ENCODE measurements around the gene CDK10.
"Not testable (repeated sequence)": the region's sequence is repeated elsewhere in the genome, so short reads cannot be mapped to it uniquely, and the experiment has no call there.

Gene CDK10, protein sequence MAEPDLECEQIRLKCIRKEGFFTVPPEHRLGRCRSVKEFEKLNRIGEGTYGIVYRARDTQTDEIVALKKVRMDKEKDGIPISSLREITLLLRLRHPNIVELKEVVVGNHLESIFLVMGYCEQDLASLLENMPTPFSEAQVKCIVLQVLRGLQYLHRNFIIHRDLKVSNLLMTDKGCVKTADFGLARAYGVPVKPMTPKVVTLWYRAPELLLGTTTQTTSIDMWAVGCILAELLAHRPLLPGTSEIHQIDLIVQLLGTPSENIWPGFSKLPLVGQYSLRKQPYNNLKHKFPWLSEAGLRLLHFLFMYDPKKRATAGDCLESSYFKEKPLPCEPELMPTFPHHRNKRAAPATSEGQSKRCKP

DNA sequence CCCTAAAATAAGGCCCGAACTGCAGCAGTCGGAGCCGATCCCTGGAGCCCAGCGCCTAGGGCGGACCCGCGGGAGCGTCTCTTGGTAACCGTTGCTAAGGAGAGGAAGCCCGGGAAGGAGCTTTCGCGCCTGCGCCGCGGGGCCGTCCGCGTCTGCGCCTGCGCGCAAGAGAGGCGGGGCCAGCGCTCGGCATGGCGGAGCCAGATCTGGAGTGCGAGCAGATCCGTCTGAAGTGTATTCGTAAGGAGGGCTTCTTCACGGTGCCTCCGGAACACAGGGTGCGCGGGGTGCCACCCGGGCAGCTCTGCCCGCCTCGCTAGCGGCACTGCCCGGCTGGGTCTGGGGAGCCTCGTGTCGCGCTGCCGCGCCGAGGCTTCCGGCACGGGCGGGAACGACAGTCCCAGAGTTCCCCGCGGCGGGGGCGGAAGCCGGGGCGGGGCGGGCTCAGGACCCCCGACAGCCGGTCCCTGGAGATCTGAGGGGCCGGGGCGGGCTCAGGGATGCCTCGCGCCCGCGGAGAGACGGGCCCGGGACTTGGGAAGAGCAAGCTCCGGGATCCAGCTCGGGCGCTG lies at the start of gene CDK10:
Gene CDK10, plus strand, starts transcription at position 170 of the 572 bp plus-strand sequence. Its CDS starts 22 bp downstream, at position 192.
- peak; percentile 89 for DNase-seq

DNA sequence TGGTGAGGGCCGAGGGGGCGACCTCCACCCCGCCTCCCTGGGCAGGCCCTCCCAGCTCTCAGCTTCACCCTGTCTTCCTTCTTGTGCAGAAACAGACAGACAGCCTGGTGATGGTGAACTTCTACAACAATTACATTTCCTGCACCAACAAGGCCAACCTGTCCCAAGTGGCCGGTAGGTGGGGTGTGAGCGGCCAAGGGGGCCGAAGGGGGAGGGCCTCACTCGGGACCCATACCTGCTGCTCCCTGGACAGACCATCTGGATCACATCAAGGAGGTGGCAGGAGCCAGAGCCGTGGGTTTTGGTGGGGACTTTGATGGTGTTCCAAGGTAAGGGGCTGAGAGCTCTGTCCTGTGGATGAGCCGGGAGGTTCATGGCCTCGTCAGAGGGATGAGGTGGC lies 49.1 kb upstream of the CDK10 start:
- no peak for DNase-seq

DNA sequence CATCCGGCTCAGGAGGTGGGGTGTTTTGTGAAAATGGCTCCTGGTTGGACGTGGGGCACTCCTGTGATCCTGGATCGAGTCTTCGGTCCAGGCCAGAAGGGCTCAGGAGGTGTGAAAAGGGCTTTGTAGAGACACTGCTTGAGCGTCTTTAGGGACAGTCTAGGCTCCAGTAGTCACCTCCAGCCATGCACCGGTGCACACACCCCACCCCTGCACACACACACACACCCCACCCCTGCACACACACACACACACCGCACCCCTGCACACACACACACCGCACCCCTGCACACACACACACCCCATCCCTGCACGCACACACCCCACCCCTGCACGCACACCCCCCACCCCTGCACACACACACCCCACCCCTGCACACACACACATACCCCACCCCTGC lies 48.0 kb upstream of the CDK10 start:
- no peak for DNase-seq

DNA sequence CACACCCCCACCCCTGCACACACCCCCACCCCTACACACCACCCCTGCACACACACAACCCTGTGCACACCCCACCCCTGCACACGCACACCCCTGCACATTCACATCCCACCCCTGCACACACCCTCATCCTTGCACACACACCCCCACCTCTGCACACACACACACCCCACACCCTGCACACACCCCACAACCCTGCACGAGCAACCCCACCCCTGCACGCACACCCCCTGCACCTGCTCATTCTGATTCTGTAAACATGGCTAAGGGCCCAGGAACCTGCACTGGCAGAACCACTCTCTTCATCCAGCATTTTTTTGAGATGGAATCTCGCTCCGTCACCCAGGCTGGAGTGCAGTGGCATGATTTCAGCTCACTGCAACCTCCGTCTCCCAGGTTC lies 47.1 kb upstream of the CDK10 start:
- no peak for DNase-seq

DNA sequence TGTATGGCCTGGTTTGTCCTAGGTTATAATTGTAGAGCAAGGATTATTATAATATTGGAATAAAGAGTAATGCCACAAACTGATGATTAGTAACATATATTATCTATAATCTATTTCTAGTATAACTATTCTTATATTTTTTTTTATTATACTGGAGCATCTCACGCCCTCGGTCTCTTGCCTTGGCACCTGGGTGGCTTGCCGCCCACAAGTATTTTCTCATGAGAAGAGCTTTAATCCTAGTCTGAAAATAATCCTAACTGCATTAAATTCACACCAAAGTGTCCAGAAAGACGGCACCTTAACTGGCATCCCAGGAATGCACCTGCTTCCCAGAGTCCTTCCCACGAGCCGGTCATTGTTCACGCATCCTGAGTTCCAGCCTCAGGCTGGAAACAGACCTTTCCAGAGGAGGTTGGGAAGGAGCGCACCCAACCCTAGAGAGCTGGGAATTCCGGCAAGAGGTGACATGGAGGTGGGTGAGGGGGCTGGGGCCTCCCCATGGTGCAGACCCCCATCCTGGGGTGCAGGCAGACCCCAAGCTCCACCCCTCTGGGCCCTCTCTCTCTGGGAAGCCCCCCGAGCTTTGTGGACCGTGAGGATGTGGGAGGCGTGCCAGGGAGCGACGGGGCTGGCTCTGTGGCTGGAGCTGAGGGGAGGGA lies 44.9 kb upstream of the CDK10 start:
- no peak for DNase-seq

DNA sequence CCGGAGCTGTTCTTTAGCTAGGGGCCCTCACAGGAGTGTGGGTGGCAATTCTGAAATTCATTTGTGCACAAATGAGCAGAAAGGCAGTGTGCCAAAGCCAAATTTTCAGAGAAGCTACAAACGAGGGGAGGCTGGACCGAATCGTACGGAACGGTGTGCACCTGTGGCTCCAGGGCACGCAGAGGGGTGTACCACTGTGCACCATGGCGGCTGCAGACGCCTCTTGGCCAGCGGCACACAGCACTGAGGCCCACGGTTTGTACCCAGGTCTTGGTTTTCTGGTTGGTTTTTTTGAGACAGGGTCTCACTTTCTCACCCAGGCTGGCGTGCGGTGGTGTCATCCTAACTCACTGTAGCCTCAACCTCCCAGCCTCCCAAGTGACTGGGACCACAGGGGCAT lies 43.9 kb upstream of the CDK10 start:
- DNase-seq: no peak

DNA sequence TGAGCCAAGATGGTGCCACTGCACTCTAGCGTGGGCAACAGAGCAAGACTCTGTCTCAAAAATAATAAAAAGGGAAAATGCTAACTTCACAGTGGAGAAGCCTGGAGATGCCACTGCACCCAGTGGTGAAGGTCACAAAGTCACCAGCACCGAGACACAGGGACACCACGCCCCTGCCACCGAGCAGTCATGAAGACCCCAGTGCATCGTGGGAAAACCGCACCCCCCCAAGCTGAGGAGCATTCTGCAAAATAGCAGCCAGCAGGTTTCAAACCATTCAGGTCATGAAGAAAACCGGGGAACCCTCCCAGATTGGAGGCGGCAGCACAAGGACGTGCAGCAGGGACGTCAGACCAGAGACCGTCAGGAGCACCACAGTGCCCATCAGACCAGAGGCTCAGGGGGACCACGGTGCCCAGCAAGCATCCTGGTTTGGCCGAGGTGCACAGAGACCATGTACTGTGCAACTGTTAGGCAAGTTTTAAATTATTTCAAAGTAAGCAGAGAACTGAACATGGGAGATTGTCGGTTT lies 42.7 kb upstream of the CDK10 start:
- DNase-seq: no peak

DNA sequence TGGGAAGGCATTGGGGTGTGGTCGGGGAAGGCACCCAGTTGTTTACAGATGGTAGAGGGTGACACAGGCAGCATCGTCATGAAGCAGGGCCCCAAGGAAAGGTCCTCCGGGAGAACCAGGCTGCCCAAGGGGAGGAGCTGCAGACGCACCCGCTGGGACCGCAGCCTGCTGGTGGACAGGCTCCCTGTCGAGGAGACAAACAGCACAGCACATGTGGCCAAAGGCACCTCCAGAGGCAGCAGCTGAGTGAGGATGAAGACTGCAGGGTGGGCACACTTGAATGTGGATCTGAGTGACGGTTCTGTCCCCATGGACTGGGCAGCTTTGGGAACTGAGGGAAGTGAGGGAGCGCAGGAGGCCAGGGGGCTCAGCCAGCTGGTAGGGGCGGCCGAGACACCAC lies 41.4 kb upstream of the CDK10 start:
- no peak for DNase-seq

DNA sequence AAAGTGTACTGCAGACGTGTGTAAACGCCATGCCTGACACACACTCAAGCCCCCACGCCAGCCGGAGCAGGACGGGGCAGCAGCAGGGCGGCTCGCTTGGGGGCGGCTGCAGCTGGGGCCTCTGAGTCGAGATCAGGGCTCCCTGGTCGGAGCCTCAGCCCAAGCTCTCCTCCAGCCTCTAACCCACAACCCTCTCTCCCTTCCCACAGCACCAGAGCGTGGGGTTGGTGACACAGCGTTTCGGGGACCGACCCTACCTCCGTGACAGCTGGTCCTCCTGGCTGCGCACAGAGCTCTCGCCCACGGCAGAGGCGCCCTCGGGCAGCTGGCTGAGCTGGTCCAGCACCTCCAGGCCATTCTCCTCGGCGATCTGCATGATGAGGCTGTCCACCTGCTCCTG lies 40.2 kb upstream of the CDK10 start:
- no peak for DNase-seq

DNA sequence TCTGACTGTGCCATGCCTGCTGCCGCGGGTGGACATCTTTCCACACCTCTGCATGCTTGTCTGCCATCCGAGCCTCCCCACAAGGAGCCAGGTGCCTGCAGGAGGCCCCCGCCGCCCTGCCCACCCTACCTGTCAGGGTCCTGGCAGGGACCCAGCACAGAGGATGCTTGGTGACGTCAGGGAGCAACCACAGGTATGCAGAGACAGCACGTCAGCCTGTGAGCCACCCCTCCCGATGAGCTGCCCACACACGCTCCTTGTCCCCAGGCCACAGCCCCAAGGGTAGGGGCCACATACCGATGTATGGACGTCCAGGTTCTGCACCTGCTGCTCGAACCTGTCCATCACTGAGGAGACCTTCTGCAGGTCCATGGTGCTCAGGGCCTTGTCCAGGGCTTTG lies 39.6 kb upstream of the CDK10 start:
- DNase-seq: no peak

DNA sequence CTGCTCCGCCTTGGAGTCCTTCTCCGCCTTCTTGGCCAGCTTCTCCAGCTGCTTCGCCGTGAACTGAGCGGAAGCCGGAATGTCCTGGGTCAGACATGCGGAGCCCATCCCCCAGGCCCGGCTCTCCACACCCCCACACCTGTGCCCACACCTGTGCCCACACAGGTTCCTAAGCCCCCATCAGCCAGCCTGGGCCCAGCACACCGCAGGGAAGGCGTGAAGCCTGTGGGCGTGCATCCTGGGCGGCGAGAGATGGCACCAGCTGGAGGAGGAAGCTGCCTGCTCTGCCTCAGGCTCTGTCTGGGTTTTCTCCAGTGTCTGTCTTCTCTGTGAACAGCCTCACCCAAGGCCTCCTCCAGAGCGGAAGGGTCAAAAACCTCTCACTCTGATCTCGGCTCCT lies 34.9 kb upstream of the CDK10 start:
- DNase-seq: no peak

DNA sequence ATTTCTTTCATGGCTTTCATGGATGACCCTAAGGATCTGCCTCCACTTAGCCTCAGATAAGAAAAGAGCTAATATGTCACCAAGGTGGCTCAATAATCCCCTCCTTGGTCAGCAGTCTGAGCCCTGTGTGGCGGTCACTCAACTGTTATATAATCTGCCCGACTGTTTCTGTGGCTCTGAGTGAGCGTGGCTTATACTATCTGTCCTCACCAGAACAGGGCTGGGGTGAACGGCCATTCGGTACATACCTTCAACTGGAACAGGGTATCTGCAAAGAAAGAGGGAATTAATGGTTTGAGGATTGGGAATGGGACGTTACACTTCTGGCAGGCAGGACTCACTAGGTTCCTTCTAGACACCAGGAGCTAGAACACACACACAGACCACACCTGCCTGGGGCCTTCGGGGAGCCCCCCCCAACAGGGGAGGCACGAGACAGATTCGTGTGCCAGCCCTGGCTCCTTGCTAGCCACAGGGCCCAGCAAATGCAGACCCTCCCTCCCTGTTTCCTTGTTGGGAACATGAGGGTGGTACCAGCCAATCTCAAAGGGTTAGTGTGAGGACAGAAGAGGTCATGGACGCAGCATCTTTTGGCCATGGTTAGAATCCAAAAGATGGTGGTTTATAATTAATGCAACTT lies 32.7 kb upstream of the CDK10 start:
- no peak for DNase-seq

DNA sequence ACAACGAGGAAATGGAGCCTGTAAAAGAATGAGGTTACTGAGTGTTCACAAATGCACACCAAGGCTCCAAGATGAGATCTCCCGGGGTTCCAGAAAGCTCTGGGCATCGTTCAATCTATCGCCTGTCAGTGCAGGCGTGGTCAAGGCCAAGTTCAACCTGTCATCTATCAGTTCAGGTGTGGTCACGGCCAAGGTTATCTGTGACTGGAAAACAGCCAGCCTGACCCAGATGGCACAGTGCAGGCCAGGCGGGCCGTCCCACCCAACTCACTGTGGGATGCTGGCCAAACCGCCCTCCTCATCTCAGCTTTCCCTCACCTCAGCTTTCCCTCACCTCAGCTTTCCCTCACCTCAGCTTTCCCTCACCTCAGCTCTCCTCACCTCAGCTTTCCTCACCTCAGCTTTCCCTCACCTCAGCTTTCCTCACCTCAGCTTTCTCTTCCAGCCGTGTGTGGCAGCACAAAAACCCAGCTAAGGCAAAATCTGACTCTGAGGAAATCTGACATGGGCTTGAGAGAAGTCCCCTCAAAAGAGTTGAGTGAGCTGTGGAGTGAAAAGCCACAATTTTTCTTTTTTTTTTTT lies 31.3 kb upstream of the CDK10 start:
- DNase-seq: no peak

DNA sequence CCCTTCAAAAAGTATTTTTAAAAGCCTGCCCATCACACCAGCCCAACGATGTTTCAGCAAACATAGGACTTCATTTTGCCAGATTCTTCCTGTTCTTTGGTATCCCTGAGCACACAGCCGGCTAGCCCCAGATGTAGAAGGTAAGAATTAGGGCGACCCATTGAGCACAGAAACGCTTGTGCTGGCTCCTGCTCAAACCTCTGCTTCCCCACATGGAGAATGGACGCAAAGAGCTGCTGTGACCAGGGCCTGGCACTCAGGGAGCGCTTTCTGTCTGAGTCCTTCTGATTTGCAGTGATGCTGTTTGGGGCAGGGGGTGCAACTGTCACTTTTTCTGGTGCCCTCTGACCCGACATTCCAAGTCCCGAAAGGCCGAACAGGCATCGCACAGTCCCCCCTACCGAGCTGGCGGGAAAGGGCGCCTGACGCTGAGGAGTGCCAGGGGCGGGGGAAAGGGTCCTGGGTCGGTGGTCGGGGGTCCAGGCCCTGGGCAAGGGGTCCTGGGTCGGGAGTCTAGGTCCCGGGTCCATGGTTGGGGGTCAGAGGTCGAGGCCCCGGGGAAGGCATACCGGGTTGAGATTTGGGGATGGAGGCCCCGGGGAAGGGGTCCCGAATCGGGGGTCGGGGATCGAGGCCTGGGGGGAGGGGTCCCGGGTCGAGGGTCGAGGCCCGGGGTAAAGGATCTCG lies 29.9 kb upstream of the CDK10 start:
- DNase-seq: no peak

DNA sequence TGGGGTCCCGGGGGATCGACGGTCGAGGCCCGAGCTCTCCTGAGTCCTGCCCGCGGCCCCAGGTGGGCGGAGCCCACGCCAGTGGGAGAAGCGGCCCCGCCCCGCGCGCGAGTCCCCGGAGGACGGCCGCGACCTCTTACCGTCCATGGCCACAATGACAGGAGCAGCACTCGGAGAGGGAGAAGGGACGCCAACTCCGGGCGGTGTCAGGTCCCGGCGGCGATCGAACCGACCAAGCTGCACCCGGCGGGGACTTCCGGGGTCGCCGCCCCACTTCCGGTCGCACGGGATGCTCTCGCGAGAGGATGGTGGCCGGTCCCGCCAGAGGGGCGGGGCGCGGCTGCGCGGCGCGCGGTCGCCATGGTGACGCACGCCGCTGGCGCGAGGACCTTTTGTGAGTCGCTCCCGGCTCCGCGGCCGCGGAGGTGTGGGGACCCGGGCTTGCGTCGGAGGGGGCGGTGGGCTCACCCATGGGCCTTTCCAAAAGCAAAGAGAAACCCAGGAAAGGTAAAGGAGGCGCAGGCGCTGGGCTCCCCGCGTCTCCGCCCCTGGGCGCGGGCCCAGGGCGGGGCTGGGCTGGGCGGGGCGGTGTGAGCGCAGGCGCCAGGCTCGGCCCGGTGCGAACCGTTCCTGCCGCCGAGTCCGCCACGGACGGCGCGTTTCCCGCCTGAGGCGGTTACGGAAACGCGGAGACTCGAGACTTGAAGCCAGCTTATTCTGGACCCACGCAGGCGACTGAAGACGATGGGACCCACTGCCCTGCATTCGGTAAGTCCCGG lies 28.9 kb upstream of the CDK10 start, which contains the start of the genes CHMP1A and SPATA33:
Gene CHMP1A, minus strand, starts transcription at position 267 of the 779 bp plus-strand sequence. Its CDS starts 120 bp downstream, at position 147.
Gene SPATA33, plus strand, starts transcription at position 395 of the 779 bp plus-strand sequence. Its CDS starts 76 bp downstream, at position 471.
- DNase-seq: peak; percentile 84

DNA sequence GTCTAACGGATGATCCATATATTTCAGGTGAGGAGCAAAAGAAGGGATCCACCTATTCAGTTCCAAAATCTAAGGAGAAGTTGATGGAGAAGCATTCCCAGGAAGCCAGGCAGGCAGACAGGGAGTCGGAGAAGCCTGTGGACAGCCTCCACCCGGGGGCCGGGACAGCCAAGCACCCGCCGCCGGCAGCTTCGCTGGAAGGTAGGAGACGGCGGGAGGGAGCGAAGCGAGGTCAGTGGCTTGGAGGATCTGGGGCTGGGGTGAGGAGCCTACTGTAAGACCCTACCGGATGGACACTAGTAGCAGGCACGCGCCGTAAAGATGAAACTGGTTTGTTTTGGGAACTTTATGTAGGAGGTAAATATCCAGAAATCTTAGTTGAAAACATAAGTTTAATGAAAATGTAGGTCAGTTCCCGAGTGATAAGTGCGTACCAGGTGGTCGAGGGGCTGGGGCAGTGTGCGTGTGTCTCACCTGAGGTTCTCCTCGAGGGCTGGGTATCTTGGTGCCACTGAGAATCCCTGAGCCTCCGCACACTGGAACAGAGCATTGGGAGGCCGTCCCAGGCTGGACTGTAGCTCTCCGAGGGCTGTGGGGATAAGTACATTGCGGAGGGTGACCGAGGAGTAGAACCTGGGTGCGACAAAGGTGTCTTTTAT lies 28.1 kb upstream of the CDK10 start:
- DNase-seq: peak; percentile 26

DNA sequence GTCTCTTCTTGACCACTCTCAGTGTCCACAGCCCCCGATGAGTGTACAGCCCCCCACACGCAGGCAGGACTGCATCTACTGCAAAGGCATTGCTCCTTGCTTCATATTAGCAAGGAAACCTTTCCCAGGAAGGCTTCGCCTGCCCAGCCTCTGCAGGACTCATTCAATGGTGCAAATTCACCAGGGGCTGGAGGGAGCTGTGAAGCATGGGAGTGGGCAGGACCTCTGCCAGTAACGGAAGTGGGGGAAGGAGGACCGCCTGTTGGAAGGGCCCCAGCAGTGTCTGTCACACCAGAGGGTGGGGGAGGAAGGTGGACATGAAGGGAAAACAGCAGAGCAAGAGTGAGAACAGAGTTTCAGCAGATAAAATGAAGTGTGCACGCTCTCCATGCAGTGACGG lies 26.3 kb upstream of the CDK10 start:
- DNase-seq: no peak

DNA sequence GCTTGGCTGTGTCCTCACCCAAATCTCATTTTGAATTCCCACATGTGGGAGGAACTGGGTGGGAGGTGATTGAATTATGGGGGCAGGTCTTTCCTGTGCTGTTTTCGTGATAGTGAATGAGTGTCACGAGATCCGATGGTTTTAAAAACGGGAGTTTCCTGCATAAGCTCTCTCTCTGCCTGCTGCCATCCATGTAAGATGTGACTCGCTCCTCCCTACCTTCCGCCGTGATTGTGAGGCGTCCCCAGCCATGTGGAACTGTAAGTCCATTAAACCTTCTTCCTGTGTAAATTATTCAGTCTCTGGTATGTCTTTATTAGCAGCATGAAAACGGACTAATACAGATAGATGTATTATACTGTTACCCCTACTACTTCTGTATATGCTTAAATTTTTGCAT lies 25.3 kb upstream of the CDK10 start:
- no peak for DNase-seq

DNA sequence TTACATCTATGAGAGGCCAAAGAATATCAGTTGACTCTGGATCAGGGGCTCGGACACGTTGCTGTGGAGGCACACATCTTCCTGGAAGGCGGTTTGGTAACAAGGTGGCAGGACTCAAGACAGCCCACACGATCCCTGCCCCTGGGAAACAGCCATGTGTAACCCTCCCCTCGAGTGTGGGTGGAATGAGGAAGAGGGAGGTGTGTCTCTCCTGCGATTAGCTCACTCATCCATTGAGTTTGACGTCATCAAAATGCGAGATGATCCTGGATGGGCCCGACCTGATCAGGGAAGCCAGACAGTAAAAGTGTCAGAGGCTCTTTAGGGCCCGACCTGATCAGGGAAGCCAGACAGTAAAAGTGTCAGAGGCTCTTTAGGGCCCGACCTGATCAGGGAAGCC lies 22.3 kb upstream of the CDK10 start:
- not testable (repeated sequence) for DNase-seq

DNA sequence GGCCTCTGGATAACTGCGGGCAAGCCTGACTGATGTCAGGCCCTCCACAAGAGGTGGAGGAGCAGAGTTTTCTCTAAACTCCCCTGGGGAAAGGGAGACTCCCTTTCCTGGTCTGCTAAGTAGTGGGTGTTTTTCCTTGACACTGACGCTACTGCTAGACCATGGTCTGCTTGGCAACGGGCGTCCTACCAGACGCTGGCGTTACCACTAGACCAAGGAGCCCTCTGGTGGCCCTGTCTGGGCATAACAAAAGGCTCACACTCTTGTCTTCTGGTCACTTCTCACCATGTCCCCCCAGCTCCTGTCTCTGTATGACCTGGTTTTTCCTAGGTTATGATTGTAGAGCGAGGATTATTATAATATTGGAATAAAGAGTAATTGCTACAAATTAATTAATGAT lies 19.5 kb upstream of the CDK10 start:
- peak; percentile 29 for DNase-seq

DNA sequence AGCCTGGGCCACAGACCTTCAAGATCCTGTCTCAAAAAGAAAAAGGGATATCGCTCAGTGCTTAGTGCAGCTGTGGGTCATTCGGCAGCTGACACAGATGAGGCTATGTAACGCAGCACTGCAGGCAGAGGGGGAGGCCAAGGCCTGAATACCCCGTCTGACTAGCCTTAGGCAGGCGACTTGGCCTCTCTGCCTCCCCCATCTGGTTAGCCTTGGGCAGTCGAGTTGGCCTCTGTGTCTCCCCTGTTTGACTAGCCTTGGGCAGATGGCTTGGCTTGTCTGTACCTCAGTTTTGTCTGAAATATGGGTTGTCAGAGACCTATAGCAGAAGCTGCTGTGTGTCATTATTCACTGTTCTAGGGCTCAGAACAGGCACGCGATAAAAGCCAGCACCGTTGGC lies 18.9 kb upstream of the CDK10 start:
- no peak for DNase-seq
